Hematopoietic multipotent progenitor cell (in vitro differentiated cells): Measurements from ENCODE around the gene CAMK2B. TPM values are rescaled to one million over a fixed set of nuclear protein-coding genes. Genes with fewer than 3 reads are reported as not detected.

Source experiments
- DNase-seq, 3 donors: peaks; one replicate each; pipeline ENCODE4 v3.0.0-alpha.2; 2011 to 2015; ENCODE audit warnings: low read depth in 2 of 3, low spot score in 2 of 3
- total RNA-seq: library from RNA; depleted of rRNA; stranded (reverse); fragments of >200 nt; gene quantifications from one replicate; pipeline ENCODE4 v1.2.3, GENCODE V29; 2012

The CAMK2B gene
- total RNA-seq, 1 donor = under 0.01 TPM

GRCh38 chr7:44235582-44236332 is 89.6 kb downstream of the CAMK2B start:
- DNase-seq = no peak

GRCh38 chr7:44235066-44235465 is 90.3 kb downstream of the CAMK2B start:
- DNase-seq = no peak

DNA sequence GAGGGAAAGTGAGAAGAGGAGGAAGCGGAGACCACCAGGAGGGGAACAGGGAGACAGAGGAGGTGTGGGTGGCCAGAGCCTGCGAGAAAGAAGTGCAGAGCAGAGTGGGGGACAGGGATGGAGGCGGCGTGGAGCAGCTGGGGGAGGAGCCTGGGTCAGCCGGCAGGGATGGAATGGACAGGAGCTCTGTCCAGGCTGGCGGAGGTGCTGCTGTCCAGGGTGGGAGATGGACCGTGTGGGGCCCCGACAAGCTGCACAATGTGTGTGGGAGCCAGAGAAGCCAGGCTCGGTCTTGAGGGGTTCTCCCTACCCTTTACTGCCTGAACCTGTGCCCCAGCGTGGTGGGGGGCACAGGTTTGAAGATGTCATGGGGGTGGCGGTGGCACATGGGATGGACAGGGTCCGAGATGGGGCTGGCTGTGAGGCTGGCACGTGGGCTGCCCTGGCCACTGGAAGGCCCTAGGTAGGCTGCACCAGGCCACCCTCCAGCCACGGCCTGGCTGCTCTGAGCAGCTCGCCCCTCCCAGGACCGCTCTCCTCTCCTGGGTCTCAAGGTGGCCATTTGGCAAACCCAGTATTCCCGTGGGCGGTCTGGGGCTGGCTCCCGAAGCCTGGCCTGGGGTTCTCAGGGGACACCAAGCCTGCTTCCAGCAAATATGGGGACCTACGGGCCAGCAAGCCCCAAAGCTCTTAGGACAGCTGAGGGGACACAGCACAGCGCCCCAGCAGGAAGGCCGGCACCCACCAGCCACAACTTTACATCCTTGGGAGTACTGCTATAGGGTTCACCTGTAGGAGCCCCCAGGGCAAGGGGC is 92.3 kb downstream of the CAMK2B start:
- no peak for DNase-seq

DNA sequence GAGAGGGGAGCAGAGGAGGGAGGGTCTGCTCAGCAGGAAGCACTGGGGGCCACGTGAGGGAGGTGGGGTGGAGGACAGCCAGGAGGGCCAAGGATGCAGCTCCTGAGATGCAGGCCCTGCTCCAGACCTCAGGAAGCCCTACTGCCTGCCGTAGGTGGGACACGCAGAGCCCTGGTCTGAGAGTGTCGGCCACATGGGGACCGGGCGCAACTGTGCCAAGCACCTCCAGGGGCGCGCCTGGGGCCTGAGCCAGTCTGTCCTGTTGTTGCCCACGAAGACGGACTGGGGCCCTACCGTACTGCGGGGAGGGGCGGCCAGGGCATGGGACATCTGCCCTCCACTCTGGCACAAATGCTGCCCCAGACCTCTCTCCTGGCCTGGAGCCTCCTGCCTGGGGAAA is 93.0 kb downstream of the CAMK2B start:
- no peak for DNase-seq

DNA sequence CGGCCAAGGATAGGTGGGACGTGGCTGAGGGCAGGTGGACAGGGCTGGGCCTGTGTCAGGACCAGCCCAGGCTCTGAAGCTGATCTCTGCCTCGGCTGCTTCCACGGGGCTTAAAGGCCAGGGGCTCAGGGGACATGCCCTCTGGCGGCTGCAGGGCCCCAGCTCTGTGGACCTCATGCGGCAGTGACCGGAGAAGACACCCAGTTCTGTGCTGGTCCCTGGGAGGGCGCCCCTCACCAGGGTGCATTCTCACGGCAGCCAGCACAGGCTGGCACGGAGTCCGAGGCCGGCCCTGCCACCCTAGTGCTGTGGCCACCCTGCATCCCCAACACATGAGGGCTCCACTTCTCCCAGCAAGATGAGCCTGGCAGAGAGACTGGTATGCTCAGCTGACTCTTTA is 94.3 kb downstream of the CAMK2B start:
- DNase-seq = no peak

GRCh38 chr7:44230286-44230685 is 95.1 kb downstream of the CAMK2B start:
- no peak for DNase-seq

- no peak for DNase-seq
Observed at GRCh38 chr7:44229546-44230105, 95.8 kb downstream of the CAMK2B start.

GRCh38 chr7:44228571-44229350 is 96.6 kb downstream of the CAMK2B start:
- DNase-seq = no peak

- no peak for DNase-seq
Observed at GRCh38 chr7:44227911-44228310, 97.5 kb downstream of the CAMK2B start.

GRCh38 chr7:44226396-44226753 is 99.0 kb downstream of the CAMK2B start:
- DNase-seq = no peak

DNA sequence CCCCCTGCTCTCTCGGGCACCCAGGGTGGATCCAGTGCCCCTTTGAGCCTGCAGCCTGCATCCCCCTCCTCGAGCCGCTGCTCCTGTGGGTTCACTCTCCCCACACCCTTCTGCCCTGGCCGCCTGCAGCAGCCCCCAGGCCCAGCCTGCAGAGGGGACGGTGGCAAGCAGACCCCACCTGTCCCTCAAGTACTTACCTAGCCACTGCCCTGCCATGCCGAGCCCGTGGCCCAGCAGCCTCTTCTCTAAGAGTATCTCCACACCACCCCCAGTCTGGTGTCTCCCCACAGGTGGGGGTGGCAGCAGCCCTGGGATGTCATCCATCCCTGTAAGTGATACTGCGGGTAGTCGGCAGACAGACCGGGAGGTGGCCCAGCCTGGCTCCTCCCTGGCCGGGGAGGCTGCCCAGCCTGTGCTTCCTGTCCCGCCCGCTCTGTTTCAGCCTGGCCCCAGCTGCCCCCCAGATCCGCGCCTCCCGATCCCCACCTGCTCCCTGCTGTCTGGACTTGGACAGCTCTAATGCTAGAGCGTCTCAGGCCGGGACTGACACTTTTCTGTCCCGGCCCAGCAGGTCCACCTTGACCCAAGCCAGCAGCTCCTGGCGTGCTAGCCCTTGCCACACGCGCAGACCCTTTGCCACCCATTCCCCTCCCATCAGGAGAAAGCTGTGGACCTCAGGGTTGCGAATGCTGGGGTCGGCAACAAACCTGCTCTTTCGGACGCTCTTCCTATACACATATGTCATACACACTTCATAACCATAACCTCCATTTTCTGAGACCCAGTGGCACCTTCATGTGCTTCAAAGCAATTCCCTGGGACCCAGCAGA is 99.6 kb downstream of the CAMK2B start:
- no peak for DNase-seq

DNA sequence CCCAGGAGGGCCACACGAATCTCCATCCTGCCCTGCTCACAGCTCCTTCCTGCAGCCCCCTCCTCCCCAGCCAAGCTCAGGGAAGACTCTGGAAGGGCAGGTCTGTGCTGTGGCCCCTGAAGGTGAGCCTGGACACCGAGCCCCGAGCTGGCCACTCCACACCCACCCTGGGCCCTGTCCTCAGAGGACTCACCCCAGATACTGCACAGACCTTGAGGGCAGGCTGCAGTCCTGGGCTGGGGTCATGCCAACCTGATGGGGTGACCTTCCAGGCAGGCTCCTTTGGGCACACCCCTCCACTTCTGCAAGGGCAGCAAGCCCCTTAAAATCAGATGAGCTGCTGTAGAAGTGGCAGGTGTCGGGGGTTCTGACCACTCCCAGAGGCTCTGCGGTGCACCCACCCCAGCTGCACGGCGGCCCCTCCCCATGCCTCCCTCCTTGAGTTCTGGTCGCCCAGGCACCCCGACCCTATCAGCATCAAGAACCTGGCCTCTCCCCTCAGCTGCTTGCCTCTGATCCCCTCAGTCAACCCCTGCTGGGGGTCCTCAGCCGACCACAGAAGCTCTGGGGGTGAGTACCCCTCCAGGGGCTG is 100.3 kb downstream of the CAMK2B start:
- no peak for DNase-seq

DNA sequence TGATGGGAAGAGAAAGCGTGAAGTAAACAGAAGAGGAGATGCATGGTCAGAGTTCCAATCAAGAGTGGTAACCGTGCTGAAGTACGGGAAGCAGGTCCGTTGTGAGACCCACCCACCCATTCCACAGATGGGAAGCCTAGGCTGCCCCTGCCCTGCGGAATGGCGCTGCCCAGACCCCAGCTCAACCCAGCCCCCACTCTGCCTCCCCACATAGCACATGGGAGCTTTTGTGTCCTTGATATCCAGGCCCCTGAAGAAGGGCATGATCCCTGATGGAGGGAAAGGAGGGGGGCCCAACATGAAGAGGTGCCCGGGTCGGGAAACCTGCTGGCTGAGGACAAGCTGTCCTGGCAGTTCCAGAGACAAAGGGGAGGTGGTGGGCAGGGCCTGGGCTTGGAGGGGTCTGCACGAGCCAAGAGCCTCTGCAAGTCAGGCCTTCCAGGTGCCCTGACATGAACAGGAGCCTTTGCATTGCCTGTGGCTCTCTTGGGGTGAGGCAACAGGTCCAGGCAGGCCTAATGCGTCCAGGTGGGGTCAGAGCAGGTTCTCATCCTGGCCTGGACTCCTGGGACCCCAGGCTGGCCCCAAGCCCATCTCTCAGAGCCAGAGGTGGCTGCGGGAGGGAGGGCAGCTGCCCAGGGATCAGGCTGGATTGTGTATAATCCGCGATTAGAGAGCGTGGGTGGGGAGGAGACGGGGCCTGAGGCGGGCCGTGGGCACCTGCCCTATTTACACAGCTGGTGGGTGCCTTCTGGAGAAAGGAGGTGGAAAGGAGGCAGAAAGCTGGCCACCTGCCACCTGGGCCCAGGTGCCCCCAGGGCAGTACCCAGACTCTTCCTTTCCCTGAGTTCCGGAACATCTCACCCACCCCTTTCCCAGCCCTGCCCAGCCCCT is 101.1 kb downstream of the CAMK2B start:
- no peak for DNase-seq

GRCh38 chr7:44223362-44224079 is 101.9 kb downstream of the CAMK2B start:
- no peak for DNase-seq

DNA sequence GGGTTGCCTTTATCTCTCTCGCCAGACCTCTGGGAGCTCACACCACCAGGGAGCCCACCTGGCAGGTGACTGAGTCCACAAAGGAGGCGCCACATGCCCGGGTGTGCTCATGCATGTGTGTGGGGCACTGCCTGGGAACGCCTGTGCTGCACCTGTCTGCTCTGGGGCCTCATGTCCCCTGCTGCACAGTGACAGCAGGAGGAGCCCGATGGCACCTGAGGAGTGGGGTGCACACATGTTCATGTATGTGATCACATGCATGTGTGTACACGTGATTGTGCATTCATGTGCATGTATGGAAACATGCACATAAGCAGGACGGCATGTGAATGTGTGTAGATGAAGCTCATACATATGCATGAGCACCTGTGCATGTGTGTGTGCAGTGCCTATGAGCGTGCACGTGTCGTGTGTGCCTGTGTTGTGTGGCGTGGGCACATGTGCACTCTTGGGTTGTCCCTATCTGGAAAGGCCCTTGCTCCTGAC is 102.6 kb downstream of the CAMK2B start:
- DNase-seq = no peak

GRCh38 chr7:44222074-44222473 is 103.3 kb downstream of the CAMK2B start:
- no peak for DNase-seq

DNA sequence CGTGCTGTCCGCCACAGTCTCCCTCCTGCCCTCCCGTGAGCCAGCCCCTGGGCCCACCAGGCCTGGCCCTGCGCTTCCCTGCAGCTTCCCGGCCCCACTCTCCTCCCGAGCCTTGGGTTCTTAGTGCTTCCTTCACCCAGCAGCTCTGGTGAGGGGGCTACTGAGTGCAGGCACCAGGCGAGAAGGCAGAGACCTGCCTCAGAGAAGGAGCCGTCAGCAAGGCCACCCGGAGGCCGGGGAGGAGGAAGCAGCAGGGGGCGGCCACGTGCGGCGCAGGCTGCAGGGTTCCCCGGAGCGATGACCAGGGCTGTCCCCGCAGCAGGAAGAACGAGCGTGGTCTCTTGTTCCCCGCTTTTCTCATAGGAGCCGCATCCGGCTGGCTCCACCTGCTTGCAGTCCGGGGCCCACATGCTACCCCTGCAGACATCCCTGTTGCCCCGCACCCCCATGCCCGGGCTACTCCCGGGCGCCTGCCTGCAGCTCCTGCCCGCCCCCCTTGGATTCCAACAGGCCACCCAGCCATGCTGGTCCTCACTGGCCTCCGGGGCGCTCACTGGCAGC is 104.1 kb downstream of the CAMK2B start:
- DNase-seq = no peak
